RWPE2 (cell line): ENCODE measurements around the gene CCDC51.

Experiments
- ATAC-seq: fragments of 200-7000 bp; cut with Tn5 transposase; 3 replicates; pipeline ENCODE4 v1.9.1; 2021; ENCODE audit warnings: low read depth
- DNase-seq: peaks from one replicate; pipeline ENCODE4 v3.0.0-alpha.2; 2020; ENCODE audit warnings: low spot score
- H3K27ac ChIP-seq: fragments of 450-650 bp; 2 replicates; pipeline ENCODE4 v1.5.1; 2017; ENCODE audit warnings: mild to moderate bottlenecking; ENCODE audit not compliant: poor library complexity, severe bottlenecking
- H3K27me3 ChIP-seq: fragments of 250-450 bp; sonication (Bioruptor Pico); 2 replicates; pipeline ENCODE4 v1.5.1; 2021; ENCODE audit warnings: mild to moderate bottlenecking, moderate library complexity; ENCODE audit not compliant: insufficient read depth, poor library complexity, severe bottlenecking
- H3K36me3 ChIP-seq: fragments of 250-450 bp; sonication (Bioruptor Pico); 2 replicates; pipeline ENCODE4 v1.5.1; 2020; ENCODE audit warnings: low read depth, mild to moderate bottlenecking, moderate library complexity
- H3K4me1 ChIP-seq: fragments of 250-450 bp; sonication (Bioruptor Pico); 2 replicates; pipeline ENCODE4 v1.5.1; 2021; ENCODE audit warnings: mild to moderate bottlenecking, moderate library complexity; ENCODE audit not compliant: insufficient read depth, poor library complexity, severe bottlenecking
- H3K4me3 ChIP-seq: fragments of 250-450 bp; sonication (Bioruptor Pico); 2 replicates; pipeline ENCODE4 v1.5.1; 2021; ENCODE audit warnings: mild to moderate bottlenecking, moderate library complexity; ENCODE audit not compliant: severe bottlenecking
- H3K9me3 ChIP-seq: fragments of 250-450 bp; sonication (Bioruptor Pico); 2 replicates; pipeline ENCODE4 v1.5.1; 2021; ENCODE audit warnings: mild to moderate bottlenecking, moderate library complexity; ENCODE audit not compliant: severe bottlenecking
- CTCF ChIP-seq: fragments of 450-650 bp; IDR thresholded peaks from one replicate; pipeline ENCODE4 v1.5.1; 2017; ENCODE audit warnings: mild to moderate bottlenecking, moderate library complexity; ENCODE audit not compliant: poor library complexity, severe bottlenecking

CCDC51 gene

GRCh38 chr3:48406443-48407431 is 33.2 kb downstream of the CCDC51 start:
- peaks cover 85% of the 10 kb centered on the region for H3K36me3 ChIP-seq
- H3K4me3 ChIP-seq, result no peak overlapping the region
- H3K27me3 ChIP-seq, result no peaks in the 10 kb centered on the region
- ATAC-seq, result no peak
- no peaks in the 10 kb centered on the region for H3K9me3 ChIP-seq
- H3K4me1 ChIP-seq, result peaks cover 10% of the 10 kb centered on the region
- TF ChIP-seq CTCF, result no peak
- peak; percentile 33 for DNase-seq
- H3K27ac ChIP-seq, result no peak overlapping the region

GRCh38 chr3:48405971-48406370 is 33.9 kb downstream of the CCDC51 start:
- TF ChIP-seq CTCF, result no peak
- Histone ChIP-seq H3K36me3 (peaks cover 85% of the 10 kb centered on the region), H3K27me3 (no peaks in the 10 kb centered on the region), H3K4me3 (no peak overlapping the region), H3K4me1 (peaks cover 15% of the 10 kb centered on the region), H3K9me3 (no peaks in the 10 kb centered on the region), H3K27ac (no peak overlapping the region)
- DNase-seq, result no peak
- no peak for ATAC-seq

- peaks cover 82% of the 10 kb centered on the region for H3K36me3 ChIP-seq
- H3K4me1 ChIP-seq, result peaks cover 15% of the 10 kb centered on the region
- no peaks in the 10 kb centered on the region for H3K27me3 ChIP-seq
- TF ChIP-seq CTCF, result no peak
- no peak overlapping the region for H3K4me3 ChIP-seq
- ATAC-seq (no peak), DNase-seq (peak; percentile 54)
- no peak overlapping the region for H3K27ac ChIP-seq
- H3K9me3 ChIP-seq, result no peaks in the 10 kb centered on the region
Measured at GRCh38 chr3:48405343-48405881, 34.5 kb downstream of the CCDC51 start.

GRCh38 chr3:48404440-48405342 is 35.2 kb downstream of the CCDC51 start:
- no peak for DNase-seq
- TF ChIP-seq CTCF, result no peak
- peaks cover 75% of the 10 kb centered on the region for H3K36me3 ChIP-seq

More at GRCh38 chr3:48404440-48405342, 35.2 kb downstream of the CCDC51 start:
- ATAC-seq, result no peak
- peak overlapping the region; percentile 26 for H3K27ac ChIP-seq
- no peak overlapping the region for H3K4me3 ChIP-seq
- H3K9me3 ChIP-seq, result no peaks in the 10 kb centered on the region
- no peaks in the 10 kb centered on the region for H3K27me3 ChIP-seq
- H3K4me1 ChIP-seq, result peaks cover 15% of the 10 kb centered on the region
